ENCODE data around the gene PRR19.

Gene PRR19

GRCh38 chr19:42353341-42354015 is 51.5 kb downstream of the PRR19 start:
- Histone ChIP-seq H3K4me3 (no peak overlapping the region), H3K27ac (no peak overlapping the region)
- no peak for DNase-seq (ENCODE audit: low spot score)
- no peak for TF ChIP-seq CTCF (IDR thresholded peaks at IDR 0.05)

- no peak for DNase-seq (ENCODE audit: low spot score)
- Histone ChIP-seq H3K27ac (no peak overlapping the region), H3K4me3 (no peak overlapping the region)
- no peak for TF ChIP-seq CTCF (IDR thresholded peaks at IDR 0.05)
Measured at GRCh38 chr19:42355896-42356295, 54.0 kb downstream of the PRR19 start.

DNA sequence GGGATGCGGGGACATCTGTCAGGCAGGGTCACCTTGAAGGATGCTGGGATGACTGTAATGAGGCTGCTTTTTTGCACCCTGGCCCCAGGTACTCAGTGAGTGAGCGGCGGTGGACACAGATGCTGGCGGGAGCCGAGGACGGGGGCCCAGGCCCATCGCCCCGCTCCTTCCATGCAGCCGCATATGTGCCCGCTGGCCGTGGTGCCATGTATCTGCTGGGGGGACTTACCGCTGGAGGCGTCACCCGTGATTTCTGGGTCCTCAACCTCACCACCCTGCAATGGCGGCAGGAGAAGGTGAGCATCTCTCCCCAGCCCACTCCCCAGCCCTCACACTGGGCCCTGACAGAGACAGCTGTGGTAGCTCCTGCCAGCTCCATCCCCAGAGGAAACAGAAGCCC is 54.8 kb downstream of the PRR19 start:
- Histone ChIP-seq H3K4me3 (no peak overlapping the region), H3K27ac (no peak overlapping the region)
- no peak for TF ChIP-seq CTCF (IDR thresholded peaks at IDR 0.05)
- DNase-seq (ENCODE audit: low spot score): no peak

DNA sequence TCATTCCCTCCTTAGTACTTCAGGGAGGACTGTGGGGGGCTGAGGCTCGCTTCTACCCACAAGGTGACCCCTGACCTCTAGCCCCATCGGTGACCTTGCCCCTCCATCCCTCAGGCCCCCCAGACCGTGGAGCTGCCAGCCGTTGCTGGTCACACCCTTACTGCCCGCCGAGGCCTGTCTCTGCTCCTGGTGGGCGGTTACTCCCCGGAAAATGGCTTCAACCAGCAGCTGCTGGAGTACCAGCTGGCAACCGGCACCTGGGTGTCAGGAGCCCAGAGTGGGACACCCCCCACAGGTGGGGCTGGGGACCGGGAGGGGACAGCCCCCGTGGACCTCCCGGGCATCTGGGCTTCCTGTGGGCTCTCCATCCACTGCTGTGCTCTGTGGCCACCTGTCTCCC is 55.4 kb downstream of the PRR19 start:
- TF ChIP-seq CTCF (IDR thresholded peaks at IDR 0.05): no peak
- H3K4me3 ChIP-seq: no peak overlapping the region
- no peak for DNase-seq (ENCODE audit: low spot score)
- no peak overlapping the region for H3K27ac ChIP-seq

All from coronary artery (tissue), 2 donors.